ENCODE results near the gene ADGRA1. TPM values are rescaled to one million over a fixed set of nuclear protein-coding genes. Genes with fewer than 3 reads are reported as not detected.

Gene ADGRA1
- total and polyA plus RNA-seq, 2 of the 8 experiments (the other 6 are each of a cell fraction or from before 2014, with no cell fraction given): 0.17 to 0.21 TPM

DNA sequence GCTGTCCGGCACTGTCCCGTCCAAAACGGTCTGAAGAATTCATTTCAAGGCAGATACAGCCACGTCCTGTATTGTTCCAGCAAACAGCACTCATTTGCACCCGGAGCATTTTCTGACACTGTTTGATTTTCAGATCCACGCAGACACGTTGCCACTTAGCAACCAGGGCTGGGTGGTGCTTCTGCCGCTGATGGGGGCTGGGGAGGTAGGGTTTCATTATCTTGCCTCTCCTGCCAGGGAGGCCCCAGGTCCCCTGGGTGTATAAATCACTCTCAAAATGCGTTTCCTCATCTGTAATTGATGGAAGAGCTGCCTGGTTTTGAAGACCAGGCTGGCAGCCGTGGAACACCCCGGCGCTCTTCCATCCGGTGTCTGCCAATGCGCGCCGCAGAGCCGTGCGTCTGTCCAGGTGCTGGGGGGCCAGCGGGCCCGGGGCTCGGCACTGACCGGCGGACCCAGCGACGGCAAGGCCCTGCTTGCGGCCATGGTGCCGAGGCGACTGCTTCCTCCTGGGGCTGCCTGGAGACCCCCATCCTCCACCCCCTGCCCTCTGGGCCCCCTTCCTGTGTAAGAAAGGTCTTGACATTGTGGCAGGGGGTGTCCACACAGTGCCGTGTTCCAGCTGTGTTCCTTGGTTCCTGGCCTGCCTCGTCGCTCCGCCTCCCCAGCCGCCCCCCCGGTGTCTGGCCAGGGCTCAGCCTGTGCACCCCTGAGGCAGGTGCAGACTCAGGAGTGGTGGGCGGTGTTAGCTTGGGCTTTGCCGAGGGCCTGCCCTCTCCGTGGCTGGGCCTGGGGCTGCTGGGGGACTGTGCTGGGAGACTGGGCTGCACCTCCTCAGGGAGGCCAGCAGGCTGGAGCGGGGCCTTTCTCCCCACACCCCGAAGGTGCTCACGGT, 16.6 kb downstream of the ADGRA1 start (continued):
- TF ChIP-seq, protein P1, sequence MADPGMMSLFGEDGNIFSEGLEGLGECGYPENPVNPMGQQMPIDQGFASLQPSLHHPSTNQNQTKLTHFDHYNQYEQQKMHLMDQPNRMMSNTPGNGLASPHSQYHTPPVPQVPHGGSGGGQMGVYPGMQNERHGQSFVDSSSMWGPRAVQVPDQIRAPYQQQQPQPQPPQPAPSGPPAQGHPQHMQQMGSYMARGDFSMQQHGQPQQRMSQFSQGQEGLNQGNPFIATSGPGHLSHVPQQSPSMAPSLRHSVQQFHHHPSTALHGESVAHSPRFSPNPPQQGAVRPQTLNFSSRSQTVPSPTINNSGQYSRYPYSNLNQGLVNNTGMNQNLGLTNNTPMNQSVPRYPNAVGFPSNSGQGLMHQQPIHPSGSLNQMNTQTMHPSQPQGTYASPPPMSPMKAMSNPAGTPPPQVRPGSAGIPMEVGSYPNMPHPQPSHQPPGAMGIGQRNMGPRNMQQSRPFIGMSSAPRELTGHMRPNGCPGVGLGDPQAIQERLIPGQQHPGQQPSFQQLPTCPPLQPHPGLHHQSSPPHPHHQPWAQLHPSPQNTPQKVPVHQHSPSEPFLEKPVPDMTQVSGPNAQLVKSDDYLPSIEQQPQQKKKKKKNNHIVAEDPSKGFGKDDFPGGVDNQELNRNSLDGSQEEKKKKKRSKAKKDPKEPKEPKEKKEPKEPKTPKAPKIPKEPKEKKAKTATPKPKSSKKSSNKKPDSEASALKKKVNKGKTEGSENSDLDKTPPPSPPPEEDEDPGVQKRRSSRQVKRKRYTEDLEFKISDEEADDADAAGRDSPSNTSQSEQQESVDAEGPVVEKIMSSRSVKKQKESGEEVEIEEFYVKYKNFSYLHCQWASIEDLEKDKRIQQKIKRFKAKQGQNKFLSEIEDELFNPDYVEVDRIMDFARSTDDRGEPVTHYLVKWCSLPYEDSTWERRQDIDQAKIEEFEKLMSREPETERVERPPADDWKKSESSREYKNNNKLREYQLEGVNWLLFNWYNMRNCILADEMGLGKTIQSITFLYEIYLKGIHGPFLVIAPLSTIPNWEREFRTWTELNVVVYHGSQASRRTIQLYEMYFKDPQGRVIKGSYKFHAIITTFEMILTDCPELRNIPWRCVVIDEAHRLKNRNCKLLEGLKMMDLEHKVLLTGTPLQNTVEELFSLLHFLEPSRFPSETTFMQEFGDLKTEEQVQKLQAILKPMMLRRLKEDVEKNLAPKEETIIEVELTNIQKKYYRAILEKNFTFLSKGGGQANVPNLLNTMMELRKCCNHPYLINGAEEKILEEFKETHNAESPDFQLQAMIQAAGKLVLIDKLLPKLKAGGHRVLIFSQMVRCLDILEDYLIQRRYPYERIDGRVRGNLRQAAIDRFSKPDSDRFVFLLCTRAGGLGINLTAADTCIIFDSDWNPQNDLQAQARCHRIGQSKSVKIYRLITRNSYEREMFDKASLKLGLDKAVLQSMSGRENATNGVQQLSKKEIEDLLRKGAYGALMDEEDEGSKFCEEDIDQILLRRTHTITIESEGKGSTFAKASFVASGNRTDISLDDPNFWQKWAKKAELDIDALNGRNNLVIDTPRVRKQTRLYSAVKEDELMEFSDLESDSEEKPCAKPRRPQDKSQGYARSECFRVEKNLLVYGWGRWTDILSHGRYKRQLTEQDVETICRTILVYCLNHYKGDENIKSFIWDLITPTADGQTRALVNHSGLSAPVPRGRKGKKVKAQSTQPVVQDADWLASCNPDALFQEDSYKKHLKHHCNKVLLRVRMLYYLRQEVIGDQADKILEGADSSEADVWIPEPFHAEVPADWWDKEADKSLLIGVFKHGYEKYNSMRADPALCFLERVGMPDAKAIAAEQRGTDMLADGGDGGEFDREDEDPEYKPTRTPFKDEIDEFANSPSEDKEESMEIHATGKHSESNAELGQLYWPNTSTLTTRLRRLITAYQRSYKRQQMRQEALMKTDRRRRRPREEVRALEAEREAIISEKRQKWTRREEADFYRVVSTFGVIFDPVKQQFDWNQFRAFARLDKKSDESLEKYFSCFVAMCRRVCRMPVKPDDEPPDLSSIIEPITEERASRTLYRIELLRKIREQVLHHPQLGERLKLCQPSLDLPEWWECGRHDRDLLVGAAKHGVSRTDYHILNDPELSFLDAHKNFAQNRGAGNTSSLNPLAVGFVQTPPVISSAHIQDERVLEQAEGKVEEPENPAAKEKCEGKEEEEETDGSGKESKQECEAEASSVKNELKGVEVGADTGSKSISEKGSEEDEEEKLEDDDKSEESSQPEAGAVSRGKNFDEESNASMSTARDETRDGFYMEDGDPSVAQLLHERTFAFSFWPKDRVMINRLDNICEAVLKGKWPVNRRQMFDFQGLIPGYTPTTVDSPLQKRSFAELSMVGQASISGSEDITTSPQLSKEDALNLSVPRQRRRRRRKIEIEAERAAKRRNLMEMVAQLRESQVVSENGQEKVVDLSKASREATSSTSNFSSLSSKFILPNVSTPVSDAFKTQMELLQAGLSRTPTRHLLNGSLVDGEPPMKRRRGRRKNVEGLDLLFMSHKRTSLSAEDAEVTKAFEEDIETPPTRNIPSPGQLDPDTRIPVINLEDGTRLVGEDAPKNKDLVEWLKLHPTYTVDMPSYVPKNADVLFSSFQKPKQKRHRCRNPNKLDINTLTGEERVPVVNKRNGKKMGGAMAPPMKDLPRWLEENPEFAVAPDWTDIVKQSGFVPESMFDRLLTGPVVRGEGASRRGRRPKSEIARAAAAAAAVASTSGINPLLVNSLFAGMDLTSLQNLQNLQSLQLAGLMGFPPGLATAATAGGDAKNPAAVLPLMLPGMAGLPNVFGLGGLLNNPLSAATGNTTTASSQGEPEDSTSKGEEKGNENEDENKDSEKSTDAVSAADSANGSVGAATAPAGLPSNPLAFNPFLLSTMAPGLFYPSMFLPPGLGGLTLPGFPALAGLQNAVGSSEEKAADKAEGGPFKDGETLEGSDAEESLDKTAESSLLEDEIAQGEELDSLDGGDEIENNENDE (IDR thresholded peaks at IDR 0.05; ENCODE audit: insufficient replicate concordance, low read length): no peak
